Osteocyte (in vitro differentiated cells): ENCODE results near the gene CHCHD3. TPM values are rescaled to one million over a fixed set of nuclear protein-coding genes. Genes with fewer than 3 reads are reported as not detected.

Experiments used
- DNase-seq: peaks from one replicate; pipeline ENCODE4 v3.0.0; 2021; ENCODE audit warnings: mixed read lengths; ENCODE audit not compliant: unreplicated experiment; ENCODE audit errors: extremely low spot score
- H3K27ac Mint-ChIP-seq: one replicate; pipeline ENCODE4 v1.8.0; 2021; ENCODE audit warnings: mild to moderate bottlenecking, mixed read lengths; ENCODE audit not compliant: unreplicated experiment
- H3K27me3 Mint-ChIP-seq: one replicate; pipeline ENCODE4 v1.8.0; 2021; ENCODE audit warnings: mixed read lengths; ENCODE audit not compliant: unreplicated experiment
- H3K36me3 Mint-ChIP-seq: one replicate; pipeline ENCODE4 v1.8.0; 2021; ENCODE audit warnings: mixed read lengths; ENCODE audit not compliant: unreplicated experiment
- H3K4me1 Mint-ChIP-seq: one replicate; pipeline ENCODE4 v1.8.0; 2021; ENCODE audit warnings: mixed read lengths; ENCODE audit not compliant: unreplicated experiment
- H3K4me3 Mint-ChIP-seq: one replicate; pipeline ENCODE4 v1.8.0; 2021; ENCODE audit warnings: mild to moderate bottlenecking, moderate library complexity, mixed read lengths; ENCODE audit not compliant: unreplicated experiment
- H3K9me3 Mint-ChIP-seq: one replicate; pipeline ENCODE4 v1.8.0; 2021; ENCODE audit warnings: mixed read lengths; ENCODE audit not compliant: unreplicated experiment
- total RNA-seq: library from RNA; stranded (reverse); gene quantifications from 2 replicates; pipeline ENCODE4 v1.2.1, GENCODE V29; 2021
- TF ChIP-seq, protein P1 (sequence below): fragments of 200-600 bp; sonication (generic); IDR thresholded peaks from 2 replicates; pipeline ENCODE4 v1.5.0; 2021; ENCODE audit warnings: antibody characterized with exemption, mild to moderate bottlenecking, moderate library complexity

CHCHD3 gene
- total RNA-seq, 1 donor from 2014 or later = 47.4 TPM

GRCh38 chr7:132743974-132744373 is 337.9 kb downstream of the CHCHD3 start:
- H3K4me3 Mint-ChIP-seq = no peak overlapping the region
- no peaks in the 10 kb centered on the region for H3K4me1 Mint-ChIP-seq
- no peak overlapping the region for H3K27ac Mint-ChIP-seq
- no peak for DNase-seq
- peaks cover 16% of the 10 kb centered on the region for H3K9me3 Mint-ChIP-seq
- peaks cover 26% of the 10 kb centered on the region for H3K27me3 Mint-ChIP-seq
- TF ChIP-seq, protein P1, sequence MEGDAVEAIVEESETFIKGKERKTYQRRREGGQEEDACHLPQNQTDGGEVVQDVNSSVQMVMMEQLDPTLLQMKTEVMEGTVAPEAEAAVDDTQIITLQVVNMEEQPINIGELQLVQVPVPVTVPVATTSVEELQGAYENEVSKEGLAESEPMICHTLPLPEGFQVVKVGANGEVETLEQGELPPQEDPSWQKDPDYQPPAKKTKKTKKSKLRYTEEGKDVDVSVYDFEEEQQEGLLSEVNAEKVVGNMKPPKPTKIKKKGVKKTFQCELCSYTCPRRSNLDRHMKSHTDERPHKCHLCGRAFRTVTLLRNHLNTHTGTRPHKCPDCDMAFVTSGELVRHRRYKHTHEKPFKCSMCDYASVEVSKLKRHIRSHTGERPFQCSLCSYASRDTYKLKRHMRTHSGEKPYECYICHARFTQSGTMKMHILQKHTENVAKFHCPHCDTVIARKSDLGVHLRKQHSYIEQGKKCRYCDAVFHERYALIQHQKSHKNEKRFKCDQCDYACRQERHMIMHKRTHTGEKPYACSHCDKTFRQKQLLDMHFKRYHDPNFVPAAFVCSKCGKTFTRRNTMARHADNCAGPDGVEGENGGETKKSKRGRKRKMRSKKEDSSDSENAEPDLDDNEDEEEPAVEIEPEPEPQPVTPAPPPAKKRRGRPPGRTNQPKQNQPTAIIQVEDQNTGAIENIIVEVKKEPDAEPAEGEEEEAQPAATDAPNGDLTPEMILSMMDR = no peak
- no peaks in the 10 kb centered on the region for H3K36me3 Mint-ChIP-seq

GRCh38 chr7:132742189-132742612 is 339.7 kb downstream of the CHCHD3 start:
- Mint-ChIP-seq H3K4me1 (peaks cover 3% of the 10 kb centered on the region), H3K4me3 (no peak overlapping the region), H3K27me3 (peaks cover 30% of the 10 kb centered on the region), H3K9me3 (peaks cover 16% of the 10 kb centered on the region), H3K27ac (no peak overlapping the region), H3K36me3 (no peaks in the 10 kb centered on the region)
- TF ChIP-seq, protein P1 = no peak
- no peak for DNase-seq

DNA sequence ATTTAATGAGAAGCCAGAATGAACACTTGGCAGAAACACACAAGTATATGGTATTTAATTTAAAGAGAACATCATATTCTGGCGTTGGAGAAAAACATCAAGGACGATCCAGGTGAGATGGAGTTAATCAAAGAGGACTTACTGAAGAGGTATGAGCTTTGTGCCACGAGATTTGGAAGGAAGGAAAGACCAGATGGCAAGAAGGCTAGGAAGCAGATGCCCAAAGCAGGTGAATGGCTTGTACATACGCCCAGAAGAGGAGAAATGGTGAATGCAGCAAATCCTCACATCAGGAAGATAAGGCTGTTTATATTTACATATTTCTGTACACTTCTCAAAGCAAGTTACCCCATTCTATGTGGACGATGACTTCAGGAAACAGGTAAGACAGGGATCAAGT is 341.7 kb downstream of the CHCHD3 start:
- no peak overlapping the region for H3K4me3 Mint-ChIP-seq
- H3K27ac Mint-ChIP-seq = no peak overlapping the region
- no peaks in the 10 kb centered on the region for H3K36me3 Mint-ChIP-seq
- no peak for DNase-seq
- H3K4me1 Mint-ChIP-seq = peaks cover 3% of the 10 kb centered on the region
- H3K27me3 Mint-ChIP-seq = peaks cover 33% of the 10 kb centered on the region
- H3K9me3 Mint-ChIP-seq = peaks cover 16% of the 10 kb centered on the region
- TF ChIP-seq, protein P1 = no peak

DNA sequence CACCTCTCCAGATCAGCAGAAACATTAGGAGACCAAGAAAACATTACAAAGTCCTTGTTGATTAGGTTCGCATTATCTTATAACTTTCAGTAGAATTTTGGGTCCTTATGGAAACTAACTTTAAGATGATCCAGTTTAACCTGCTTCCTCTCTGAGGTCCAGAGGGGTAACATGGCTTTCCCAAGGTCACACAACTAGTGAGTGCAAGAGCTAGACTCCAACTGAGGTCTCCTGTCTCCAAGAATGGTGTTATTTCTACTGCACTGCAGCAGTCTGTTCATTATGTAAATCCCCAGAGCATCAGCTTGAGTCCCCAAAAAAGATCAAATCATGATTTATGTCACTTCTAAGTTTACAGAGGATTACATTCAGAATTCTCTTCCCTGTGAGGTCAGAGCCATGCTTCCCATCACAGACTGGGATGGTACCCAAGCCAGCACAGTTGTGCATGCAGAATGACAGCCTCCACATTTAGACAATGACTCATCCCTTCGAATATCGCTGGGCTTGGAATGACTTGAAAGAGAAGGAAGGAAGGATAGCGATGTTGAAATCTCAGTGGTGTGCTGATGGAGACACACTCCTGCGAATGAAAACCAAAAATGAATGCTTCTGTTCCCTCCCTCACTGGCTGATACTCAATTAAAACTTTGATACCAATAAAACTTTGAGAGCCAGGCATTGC is 342.5 kb downstream of the CHCHD3 start:
- no peak for DNase-seq
- H3K9me3 Mint-ChIP-seq = peaks cover 14% of the 10 kb centered on the region
- no peak overlapping the region for H3K4me3 Mint-ChIP-seq
- peaks cover 36% of the 10 kb centered on the region for H3K27me3 Mint-ChIP-seq
- no peak overlapping the region for H3K27ac Mint-ChIP-seq
- TF ChIP-seq, protein P1 = no peak
- peaks cover 3% of the 10 kb centered on the region for H3K4me1 Mint-ChIP-seq
- H3K36me3 Mint-ChIP-seq = no peaks in the 10 kb centered on the region

- peaks cover 7% of the 10 kb centered on the region for H3K9me3 Mint-ChIP-seq
- peaks cover 3% of the 10 kb centered on the region for H3K4me1 Mint-ChIP-seq
- peaks cover 38% of the 10 kb centered on the region for H3K27me3 Mint-ChIP-seq
- DNase-seq = no peak
- no peak overlapping the region for H3K27ac Mint-ChIP-seq
- H3K36me3 Mint-ChIP-seq = no peaks in the 10 kb centered on the region
- TF ChIP-seq, protein P1 = no peak
- no peak overlapping the region for H3K4me3 Mint-ChIP-seq
Measured at GRCh38 chr7:132738254-132738653, 343.6 kb downstream of the CHCHD3 start.
